ENCODE results near the gene HOXB4. TPM values are rescaled to one million over a fixed set of nuclear protein-coding genes. Genes with fewer than 3 reads are reported as not detected.

The HOXB4 gene
- total RNA-seq, 1 experiment from 2014 or later = 11.3 TPM

GRCh38 chr17:48554412-48555257 lies 23.5 kb downstream of the HOXB4 start:
- CTCF ChIA-PET = no interaction called here
- peaks cover 0 to 4% of the 10 kb centered on the region in 2 experiments; a peak in 1 of 4 replicates for H3K4me1 ChIP-seq (ENCODE audit: control insufficient read depth in 1 of 2, insufficient read depth in 2 of 2, low read length in 2 of 2)
- H3K9ac ChIP-seq (ENCODE audit: low read length) = no peak overlapping the region
- H3K9me3 ChIP-seq (ENCODE audit: control insufficient read depth in 1 of 2, insufficient read depth in 1 of 2, low read depth in 1 of 2, low read length in 2 of 2) = no peaks in the 10 kb centered on the region
- BruUV-seq (replicated peaks) = no TSS peak
- no peak overlapping the region for H3K27ac ChIP-seq (ENCODE audit: low read depth, low read length)
- ATAC-seq (no peak), DNase-seq (ENCODE audit: low read depth, low spot score) (no peak)
- POLR2A ChIA-PET = no interaction called here
- no peak overlapping the region for H2AFZ ChIP-seq (ENCODE audit: low read depth, low read length, poor library complexity, severe bottlenecking)
- no peak overlapping the region for H3K4me3 ChIP-seq (replicated peaks in 1 of 2; ENCODE audit: low read depth in 1 of 2, low read length in 2 of 2)
- no peak overlapping the region for H3K4me2 ChIP-seq (ENCODE audit: low read length)
- H3K27me3 ChIP-seq (ENCODE audit: insufficient read depth, low read length) = no peaks in the 10 kb centered on the region
- no peaks in the 10 kb centered on the region for H4K20me1 ChIP-seq (ENCODE audit: insufficient read depth)
- intact Hi-C loops (cut with micrococcal nuclease) = no loop called here
- TF ChIP-seq EGR1 (IDR thresholded peaks at IDR 0.05; ENCODE audit: low read depth) (no peak), CEBPB (IDR thresholded peaks at IDR 0.05; ENCODE audit: low read depth) (no peak), EZH2 (IDR thresholded peaks at IDR 0.05) (no peak), SP1 (IDR thresholded peaks at IDR 0.05; ENCODE audit: low read depth) (no peak), YY1 (IDR thresholded peaks at IDR 0.05; ENCODE audit: extremely low read depth, insufficient replicate concordance, low read depth, low read length) (no peak), SIN3A (IDR thresholded peaks at IDR 0.05; ENCODE audit: low read depth) (no peak), REST (IDR thresholded peaks at IDR 0.05; ENCODE audit: low read depth) (no peak), TCF7L2 (IDR thresholded peaks at IDR 0.05; ENCODE audit: borderline replicate concordance, extremely low read depth, insufficient read depth, insufficient read length) (no peak), ATF3 (IDR thresholded peaks at IDR 0.05) (no peak), CBX3 (IDR thresholded peaks at IDR 0.05; ENCODE audit: low read depth) (no peak), ZBTB33 (IDR thresholded peaks at IDR 0.05; ENCODE audit: extremely low read depth, insufficient replicate concordance, low read length) (no peak), SRF (IDR thresholded peaks at IDR 0.05; ENCODE audit: low read depth) (no peak), EZH2phosphoT487 (IDR thresholded peaks at IDR 0.05; ENCODE audit: borderline replicate concordance) (no peak), JUND (IDR thresholded peaks at IDR 0.05) (no peak), POLR2A (IDR thresholded peaks at IDR 0.05; ENCODE audit: borderline replicate concordance, extremely low read depth, insufficient read depth, insufficient read length) (no peak), POLR2AphosphoS5 (IDR thresholded peaks at IDR 0.05; ENCODE audit: low read depth, low read length) (no peak), ELF1 (IDR thresholded peaks at IDR 0.05; ENCODE audit: borderline replicate concordance, low read depth) (no peak), CTCF (IDR thresholded peaks at IDR 0.05 in 2 of 3, conservative IDR thresholded peaks at IDR 0.05 in 1 of 3; ENCODE audit: borderline replicate concordance in 1 of 3, insufficient read depth in 1 of 3, low read depth in 2 of 3, low read length in 2 of 3) (no peak), RAD21 (IDR thresholded peaks at IDR 0.05; ENCODE audit: low read depth) (no peak)
- RAD21 ChIA-PET (ENCODE audit: low non-redundant PET in 1 of 2, low total read pairs in 2 of 2, uncharacterized antibody in 2 of 2, unreplicated experiment in 2 of 2) = no interaction called here
- peaks cover 0 to 4% of the 10 kb centered on the region in 2 experiments; a peak in 1 of 4 replicates for H3K36me3 ChIP-seq (ENCODE audit: control insufficient read depth in 1 of 2, insufficient read depth in 2 of 2, low read length in 2 of 2)
- no peaks in the 10 kb centered on the region for H3K79me2 ChIP-seq (ENCODE audit: insufficient read depth, low read length)
- H3K9me2 ChIP-seq (ENCODE audit: insufficient read depth) = no peaks in the 10 kb centered on the region
